HG02943 (cell line): Measurements from ENCODE around the gene TMEM109.

Experiments used
- ATAC-seq: cut with Tn5 transposase; IDR thresholded peaks from one replicate; pipeline ENCODE4 v1.9.1; 2021; ENCODE audit warnings: mild to moderate bottlenecking, low read depth, moderate library complexity; ENCODE audit not compliant: unreplicated experiment

TMEM109 gene

DNA sequence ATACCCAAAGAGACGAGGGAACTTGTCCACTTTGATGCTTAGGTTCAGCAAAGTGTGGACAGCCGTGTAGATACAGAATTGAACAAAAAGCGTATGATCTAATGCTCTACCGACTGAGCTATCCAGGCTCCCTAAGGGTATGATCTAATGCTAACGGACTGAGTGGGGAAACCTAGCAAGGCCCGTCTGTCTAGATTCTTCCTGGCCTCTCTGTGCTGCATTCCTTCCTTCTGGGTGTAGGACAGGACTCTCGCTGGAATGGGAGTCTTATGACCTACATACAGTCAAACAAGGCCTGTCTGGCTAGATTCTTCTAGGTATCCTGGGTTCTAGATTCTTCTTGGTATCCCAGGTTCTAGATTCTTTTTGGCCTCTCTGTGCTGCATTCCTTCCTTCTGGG, 46.4 kb downstream of the TMEM109 start:
- no peak for ATAC-seq

DNA sequence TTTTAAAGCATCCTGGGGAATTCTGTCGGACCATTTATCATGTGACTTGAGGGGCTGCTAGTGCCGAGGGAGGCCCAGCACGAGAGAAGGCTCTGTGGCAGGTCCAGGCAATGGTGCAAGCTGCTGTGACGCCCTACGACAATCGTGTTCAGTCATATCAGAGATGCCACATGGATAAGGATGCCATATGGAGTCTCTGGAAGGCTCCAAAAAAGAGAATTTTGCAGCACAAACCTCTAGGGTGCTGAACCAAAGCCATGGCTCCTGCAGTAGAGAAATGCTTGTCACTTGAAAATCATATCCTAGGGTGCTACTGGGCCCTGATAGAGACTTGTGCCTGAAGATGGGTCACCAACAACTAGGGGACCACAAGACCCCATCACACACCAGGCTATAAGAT, 50.8 kb downstream of the TMEM109 start:
- ATAC-seq, result no peak

DNA sequence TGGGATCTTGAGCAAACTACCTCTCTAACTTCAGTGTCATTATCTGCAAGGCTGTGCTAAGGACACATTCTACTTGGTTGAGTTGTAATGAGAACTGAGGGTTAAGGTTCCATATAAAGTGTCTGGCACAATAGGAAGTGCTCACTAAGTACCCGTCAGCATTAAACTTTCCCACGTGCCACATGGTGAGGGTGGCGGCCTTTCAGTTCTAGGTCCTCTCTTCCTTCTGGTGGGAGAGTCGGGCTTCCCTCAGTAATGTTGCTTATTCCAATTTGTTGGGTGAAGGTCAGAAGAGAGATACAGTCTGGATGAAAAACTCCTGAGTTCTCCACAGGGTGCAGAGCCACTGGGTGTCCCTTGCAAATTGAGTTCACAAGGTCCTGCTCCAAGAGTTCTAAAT, 52.9 kb downstream of the TMEM109 start:
- ATAC-seq, result no peak

DNA sequence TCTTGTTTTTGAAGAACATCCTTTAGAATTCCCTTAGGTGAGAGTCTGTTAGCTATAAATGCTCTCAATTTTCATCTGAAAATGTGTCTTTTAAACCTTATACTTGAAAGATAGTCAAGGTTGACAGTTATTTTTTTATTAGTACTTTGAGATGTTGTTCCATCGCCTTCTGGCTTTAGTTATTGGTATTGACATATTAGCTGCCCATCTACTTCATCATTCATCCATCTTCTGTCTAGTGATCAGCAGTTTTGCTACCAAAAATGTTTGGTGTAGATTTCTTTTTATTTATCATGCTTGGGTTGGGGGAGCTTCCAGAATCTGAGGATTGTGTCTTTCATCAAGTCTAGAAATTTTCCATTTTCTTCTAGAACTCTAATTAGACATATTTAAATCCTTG, 54.3 kb downstream of the TMEM109 start:
- no peak for ATAC-seq

DNA sequence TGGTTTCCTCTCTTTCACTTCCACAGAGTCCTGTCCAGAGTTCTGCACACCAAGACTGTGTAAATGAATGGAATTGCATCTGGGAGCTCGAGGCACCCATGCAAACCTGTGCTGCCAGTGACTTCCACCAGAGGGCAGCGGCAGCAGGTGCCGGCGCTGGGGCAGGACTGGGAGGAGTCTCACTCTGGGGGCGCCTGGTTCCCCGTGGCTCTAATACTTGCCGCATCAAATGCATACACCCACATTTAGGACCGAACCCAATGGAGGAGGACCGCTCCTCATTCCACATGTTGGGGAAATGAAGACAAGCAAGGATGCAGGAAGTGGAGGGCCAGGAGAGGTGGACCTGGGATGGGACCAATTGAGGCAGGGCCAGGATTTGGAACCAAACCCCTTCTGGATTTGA, 56.4 kb downstream of the TMEM109 start:
- ATAC-seq, result no peak

DNA sequence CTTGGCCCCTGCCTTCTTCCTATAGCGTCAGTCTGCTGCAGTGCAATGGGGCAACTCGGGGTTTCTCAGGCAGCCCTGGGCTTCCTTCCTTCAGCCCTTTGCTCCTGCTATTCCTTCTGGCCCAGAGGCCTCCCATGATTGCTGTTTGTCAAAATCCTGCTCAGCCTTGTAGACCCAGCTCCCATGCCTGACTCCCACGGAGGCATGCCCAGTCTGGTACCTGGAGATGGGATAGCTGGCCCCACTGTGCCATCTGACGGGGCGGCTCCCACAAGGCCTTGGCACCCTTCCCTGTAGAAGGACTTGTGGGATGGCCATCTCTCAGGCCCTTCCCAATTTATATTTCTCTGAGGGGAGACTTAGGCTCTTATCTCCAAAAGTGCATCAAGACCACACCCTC, 56.9 kb downstream of the TMEM109 start:
- no peak for ATAC-seq

DNA sequence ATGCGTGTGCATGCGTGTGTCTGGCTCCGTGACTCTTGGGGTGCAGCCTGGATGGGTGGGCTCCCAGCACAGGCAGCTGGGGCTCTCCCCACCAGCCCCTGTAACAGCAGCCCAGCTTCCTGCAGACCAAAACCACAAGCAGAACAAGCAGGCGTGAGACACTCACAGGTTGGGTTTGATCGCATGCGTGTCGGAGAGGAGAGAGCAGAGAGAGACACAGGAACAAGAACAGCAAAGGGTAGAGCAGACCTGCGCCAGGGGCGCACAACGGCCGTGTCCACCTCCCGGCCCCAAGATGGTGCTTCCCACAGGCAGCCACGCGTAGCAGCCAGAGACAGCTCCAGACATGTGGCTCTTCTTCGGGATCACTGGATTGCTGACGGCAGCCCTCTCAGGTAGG, 57.6 kb downstream of the TMEM109 start, which contains the start of gene CD6:
Gene CD6, plus strand, starts transcription at position 161 of the 400 bp plus-strand sequence. Its CDS starts 186 bp downstream, at position 347.
- no peak for ATAC-seq

DNA sequence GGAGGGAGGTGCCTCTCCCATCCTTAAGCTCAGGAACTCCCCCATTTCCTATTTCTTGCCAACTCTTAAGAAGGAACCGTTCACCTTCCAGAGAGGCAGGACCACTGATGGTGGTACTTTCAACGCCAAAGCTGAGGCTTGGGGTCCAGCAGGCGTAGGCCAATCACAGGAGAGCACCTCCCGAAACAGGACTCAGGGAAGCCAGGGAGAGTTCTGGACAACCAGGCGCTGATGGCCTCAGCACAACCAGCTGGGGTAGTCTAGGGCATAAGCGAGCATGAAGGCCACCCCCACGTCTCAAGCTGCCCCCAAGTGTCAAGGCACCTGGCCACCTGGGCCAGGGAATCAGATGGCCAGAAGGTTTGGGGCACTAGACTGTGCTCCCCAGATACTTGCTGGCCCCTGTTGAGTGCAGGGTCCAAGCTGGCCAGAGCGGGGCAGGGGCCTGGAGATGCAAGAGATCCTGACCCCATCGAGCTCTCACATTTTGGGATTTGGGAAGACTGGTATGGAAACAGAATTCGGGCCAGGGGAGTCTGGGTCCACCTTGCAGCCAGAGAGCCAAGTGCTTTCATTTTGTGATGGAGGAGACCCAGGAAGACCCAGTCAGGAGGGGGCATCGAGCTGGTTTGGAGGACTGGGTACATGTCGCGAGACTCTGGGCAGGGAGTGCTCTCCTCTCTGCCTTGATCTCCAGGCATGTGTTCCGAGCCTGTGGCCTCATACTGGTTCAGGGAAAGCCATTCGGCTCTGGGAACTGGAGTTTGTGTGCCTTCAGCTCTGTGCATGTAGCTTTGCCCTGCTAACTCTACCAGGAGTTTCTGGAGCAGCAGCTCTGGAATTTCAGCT, 58.4 kb downstream of the TMEM109 start:
- ATAC-seq, result no peak
